SJSA1 (cell line): ENCODE data around the gene STX7. TPM values are rescaled to one million over a fixed set of nuclear protein-coding genes. Genes with fewer than 3 reads are reported as not detected.

Experiments
- DNase-seq, 2 experiments: peaks; one replicate each; pipeline ENCODE4 v3.0.0-alpha.2; 2015 to 2020; ENCODE audit warnings: low spot score in 2 of 2, low read depth in 1 of 2
- H3K27ac ChIP-seq: fragments of 250-450 bp; sonication (Bioruptor Pico); 2 replicates; pipeline ENCODE4 v1.5.1; 2020; ENCODE audit warnings: mild to moderate bottlenecking, moderate library complexity
- H3K27me3 ChIP-seq: fragments of 250-450 bp; sonication (Bioruptor Pico); replicated peaks from 2 replicates; pipeline ENCODE4 v1.5.1; 2020; ENCODE audit warnings: mild to moderate bottlenecking, moderate library complexity
- H3K36me3 ChIP-seq: fragments of 250-450 bp; sonication (Bioruptor Pico); 2 replicates; pipeline ENCODE4 v1.5.1; 2020; ENCODE audit warnings: mild to moderate bottlenecking
- H3K4me1 ChIP-seq: fragments of 250-450 bp; sonication (Bioruptor Pico); replicated peaks from 2 replicates; pipeline ENCODE4 v1.6.1; 2021; ENCODE audit warnings: mild to moderate bottlenecking
- H3K4me3 ChIP-seq: fragments of 250-450 bp; sonication (Bioruptor Pico); 2 replicates; pipeline ENCODE4 v1.5.1; 2020; ENCODE audit warnings: mild to moderate bottlenecking
- H3K9me3 ChIP-seq: fragments of 250-450 bp; sonication (Bioruptor Pico); replicated peaks from 2 replicates; pipeline ENCODE4 v1.5.1; 2020; ENCODE audit warnings: mild to moderate bottlenecking
- total RNA-seq: library from RNA; depleted of rRNA; stranded (reverse); fragments of >200 nt; shearing (Covaris generic); gene quantifications from 2 replicates; pipeline ENCODE4 v1.2.3, GENCODE V29; 2014; rRNA removed

Gene STX7
- total RNA-seq, 1 experiment from 2014 or later: 28.2 TPM

DNA sequence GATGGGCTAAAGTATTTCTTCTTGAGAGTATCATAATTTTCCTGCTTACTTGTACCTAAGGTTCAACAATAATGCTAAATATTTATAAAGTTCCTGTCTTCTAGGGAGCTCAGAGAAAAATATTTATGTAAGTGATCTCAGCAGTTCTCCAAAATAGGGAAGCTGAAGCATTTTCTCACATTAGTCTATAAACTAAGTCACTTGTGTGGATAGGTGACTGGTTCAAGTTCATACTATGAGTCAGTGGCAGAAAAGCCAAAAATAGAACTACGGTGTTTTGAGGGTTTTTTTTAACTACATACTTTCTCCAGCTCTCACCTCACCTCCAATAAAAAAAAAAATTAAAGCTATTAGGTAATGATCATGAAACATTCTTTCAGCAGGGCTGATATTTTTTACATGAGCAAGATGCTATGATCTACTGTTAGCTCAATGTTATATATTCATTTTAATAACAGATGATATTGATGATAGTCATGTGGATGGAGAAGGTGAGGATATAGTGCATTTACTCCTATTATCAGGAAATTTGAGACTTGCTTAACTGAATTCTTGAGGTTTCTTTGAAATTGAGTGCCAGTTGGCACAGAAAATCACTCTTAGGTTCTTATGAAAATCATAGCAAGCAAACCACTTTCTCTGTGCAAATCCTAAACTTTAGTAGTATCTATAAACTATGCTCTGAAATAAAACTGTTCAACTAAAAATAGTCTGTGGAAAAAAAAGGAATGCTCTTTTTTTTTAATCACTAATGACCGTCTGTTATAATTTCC, 107.6 kb downstream of the STX7 start:
- no peaks in the 10 kb centered on the region for H3K27me3 ChIP-seq
- no peak overlapping the region for H3K4me3 ChIP-seq
- H3K9me3 ChIP-seq: no peaks in the 10 kb centered on the region
- H3K4me1 ChIP-seq: peaks cover 34% of the 10 kb centered on the region
- peak overlapping the region; percentile 11; the same call in 1 of the 2 replicates for H3K27ac ChIP-seq
- DNase-seq: peak in 1 of 2 experiments; percentile 47
- no peaks in the 10 kb centered on the region for H3K36me3 ChIP-seq

DNA sequence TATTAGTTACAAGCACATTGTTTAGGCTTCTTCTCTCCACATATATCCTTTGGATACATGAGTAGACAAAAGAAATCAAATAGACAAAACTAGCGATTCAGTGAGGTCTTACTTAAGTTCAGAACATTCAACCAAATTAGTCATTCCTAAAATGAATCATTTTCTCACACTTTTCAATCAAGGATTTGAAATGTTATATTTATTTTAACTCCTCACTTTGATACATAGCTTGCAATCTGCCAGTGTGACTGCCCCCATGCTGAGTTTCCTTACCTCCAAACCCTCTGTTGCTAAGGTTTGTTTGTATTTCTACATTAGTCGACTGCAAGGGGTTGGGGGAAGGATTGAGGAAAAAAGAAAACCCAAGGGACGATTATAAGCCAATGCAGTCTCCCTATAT, 108.2 kb downstream of the STX7 start:
- Histone ChIP-seq H3K27ac (peak overlapping the region; percentile 11; the same call in 1 of the 2 replicates), H3K27me3 (no peaks in the 10 kb centered on the region), H3K9me3 (no peaks in the 10 kb centered on the region), H3K4me1 (peaks cover 39% of the 10 kb centered on the region), H3K4me3 (no peak overlapping the region), H3K36me3 (no peaks in the 10 kb centered on the region)
- DNase-seq: no peak

DNA sequence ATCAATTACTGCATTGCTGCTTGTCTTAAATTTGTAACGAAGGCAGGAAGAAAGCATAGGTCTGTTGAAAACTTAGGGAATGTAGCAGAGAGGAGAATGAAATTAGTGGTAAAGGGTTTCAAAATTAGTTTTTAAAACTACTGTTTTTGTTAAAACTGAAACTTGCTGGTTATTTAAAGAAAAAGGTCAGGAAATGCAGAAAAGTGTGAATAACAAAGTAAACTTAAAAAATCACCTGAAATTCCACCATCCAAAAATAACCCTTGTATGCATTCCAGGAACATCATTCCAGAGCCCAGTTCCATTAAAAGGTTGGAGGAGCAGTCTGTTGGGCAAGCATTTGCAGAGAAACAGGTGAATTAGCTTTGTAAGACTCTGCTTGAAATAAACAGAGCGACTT, 108.6 kb downstream of the STX7 start:
- no peaks in the 10 kb centered on the region for H3K27me3 ChIP-seq
- no peak overlapping the region for H3K27ac ChIP-seq
- H3K4me3 ChIP-seq: no peak overlapping the region
- no peaks in the 10 kb centered on the region for H3K36me3 ChIP-seq
- no peaks in the 10 kb centered on the region for H3K9me3 ChIP-seq
- peaks cover 42% of the 10 kb centered on the region for H3K4me1 ChIP-seq
- DNase-seq: no peak

DNA sequence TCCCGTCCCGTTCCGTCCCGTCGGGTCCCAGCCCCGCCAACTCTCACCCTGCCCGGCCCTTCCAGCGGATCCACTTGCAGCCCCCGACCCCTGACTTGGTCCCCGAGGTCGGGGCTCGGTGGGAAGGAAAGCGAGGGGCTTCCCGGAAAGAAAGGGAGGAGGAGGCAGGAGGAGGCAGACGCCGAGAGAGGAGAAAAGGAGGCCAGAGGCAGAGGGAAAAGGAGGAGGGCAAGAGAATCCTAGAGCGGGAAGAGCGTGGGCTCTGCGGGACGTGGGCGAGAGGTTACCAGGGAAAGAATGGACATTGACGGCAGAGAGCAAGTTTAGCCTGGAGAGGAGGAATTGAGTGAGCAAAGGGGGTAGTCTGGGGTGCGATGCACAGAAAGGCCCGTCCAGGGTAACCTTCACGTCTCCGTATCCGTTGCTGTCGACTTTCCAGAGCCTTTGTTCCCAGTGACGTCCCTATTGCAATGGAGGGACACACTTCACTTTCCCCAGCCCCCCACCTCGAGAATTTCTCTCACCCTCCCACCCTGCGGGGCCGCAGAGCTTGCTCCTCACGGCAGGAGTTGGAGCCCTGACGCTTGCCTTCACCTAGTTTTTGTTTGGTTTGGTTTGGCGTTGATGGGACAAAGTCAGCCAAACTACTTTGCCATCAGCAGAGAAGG, 111.2 kb downstream of the STX7 start:
- H3K4me1 ChIP-seq: peaks cover 45% of the 10 kb centered on the region
- no peaks in the 10 kb centered on the region for H3K36me3 ChIP-seq
- no peak overlapping the region for H3K27ac ChIP-seq
- DNase-seq: peak in 1 of 2 experiments; percentile 13
- no peaks in the 10 kb centered on the region for H3K9me3 ChIP-seq
- peak overlapping the region; percentile 82 for H3K4me3 ChIP-seq
- no peaks in the 10 kb centered on the region for H3K27me3 ChIP-seq

DNA sequence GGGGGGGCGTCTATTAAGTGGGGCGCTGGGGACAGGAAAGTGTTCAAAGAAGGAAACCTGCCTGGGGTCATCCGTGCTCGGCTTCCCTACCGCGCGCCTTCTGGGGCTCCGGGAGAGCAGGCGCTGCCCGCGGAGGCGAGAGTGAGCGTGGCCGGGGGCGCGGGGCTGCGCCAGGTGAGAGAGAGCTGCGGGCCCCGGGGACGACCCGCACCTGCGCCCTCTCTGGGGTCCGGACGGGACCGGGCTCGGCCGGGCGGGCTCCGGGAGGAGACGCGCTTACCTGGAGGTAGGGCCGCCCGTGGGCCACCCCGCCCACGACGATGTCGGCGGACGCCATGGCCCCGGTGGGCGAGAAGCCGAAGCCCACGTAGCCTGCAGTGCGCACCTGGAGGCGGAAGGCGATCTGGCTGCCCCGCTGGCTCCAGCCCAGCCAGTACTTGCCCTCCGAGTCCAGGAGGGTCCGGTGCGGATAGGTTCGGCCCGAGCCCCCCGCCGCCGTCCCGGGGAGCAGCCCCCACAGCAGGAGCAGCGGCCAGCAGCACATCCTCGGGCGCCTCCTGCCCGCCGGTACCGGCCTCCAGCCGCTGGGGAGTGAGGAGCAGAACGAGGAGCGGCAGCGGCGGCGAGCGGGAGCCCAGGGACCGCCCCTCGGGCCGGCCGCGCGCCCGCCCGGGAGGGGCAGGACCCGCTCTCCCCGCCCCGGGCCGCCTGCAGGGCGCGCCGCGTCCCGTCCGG, 111.9 kb downstream of the STX7 start, which contains the start of gene MOXD1:
Gene MOXD1, minus strand, starts transcription at position 593 of the 735 bp plus-strand sequence. Its CDS starts 49 bp downstream, at position 544.
- Histone ChIP-seq H3K27ac (no peak within 1 kb of the TSS), H3K36me3 (no peaks in the 10 kb centered on the region), H3K4me1 (peaks cover 45% of the 10 kb centered on the region), H3K9me3 (no peaks in the 10 kb centered on the region), H3K27me3 (no peaks in the 10 kb centered on the region), H3K4me3 (peak within 1 kb of the TSS; percentile 82)
- peak; percentile 49 to 58 for DNase-seq

DNA sequence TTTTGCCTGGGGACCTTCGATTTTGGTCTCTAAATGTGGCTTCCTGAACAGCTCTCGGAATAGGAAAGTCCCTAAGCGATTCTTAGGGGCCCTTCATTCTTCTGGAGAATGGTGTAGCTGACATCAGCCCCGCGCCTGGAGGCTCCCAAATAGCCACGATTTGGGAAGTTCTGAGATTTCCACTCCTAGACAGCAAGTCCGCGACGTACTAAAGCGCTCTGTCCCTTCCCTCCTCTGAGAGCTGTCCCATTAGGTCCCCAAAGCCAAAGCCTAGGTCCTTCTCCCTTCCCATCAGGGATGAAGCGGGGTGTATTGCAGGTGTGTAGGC, 112.4 kb downstream of the STX7 start:
- no peaks in the 10 kb centered on the region for H3K9me3 ChIP-seq
- no peak overlapping the region for H3K27ac ChIP-seq

DNA sequence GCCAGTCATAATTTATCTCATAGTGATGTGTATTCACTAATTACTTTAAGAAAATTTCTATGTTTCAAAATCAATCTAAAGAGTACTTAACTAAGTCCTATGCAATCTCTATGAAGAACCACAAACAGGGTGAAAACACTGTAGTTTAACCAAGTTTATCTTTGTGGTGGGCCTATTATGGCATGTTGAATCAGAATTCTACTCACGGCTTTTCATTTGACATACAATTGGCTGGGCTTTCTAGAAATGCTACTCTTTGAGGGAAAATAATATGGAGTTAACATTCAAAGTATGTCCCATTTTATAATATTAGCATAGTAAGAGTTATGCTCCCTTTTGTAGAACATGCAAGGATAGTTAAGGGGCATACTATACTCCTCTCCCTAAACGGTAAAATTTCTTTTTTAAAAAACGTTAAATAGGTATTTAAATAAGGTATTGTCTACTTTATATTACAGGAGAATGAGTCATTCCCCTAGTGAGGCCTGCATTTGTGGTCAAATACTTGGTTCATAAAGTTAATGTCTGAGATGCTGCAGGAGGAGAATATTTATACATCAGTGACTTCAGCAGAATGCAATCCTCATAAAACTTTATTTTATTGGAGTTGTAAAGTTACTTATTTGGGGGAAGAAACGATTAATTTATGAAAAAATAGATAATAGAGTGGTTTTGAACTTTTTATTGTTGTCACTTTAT, 113.4 kb downstream of the STX7 start:
- H3K4me3 ChIP-seq: no peak overlapping the region
- peaks cover 34% of the 10 kb centered on the region for H3K4me1 ChIP-seq
- no peaks in the 10 kb centered on the region for H3K36me3 ChIP-seq
- H3K9me3 ChIP-seq: no peaks in the 10 kb centered on the region; the same call in 1 of the 2 replicates
- no peaks in the 10 kb centered on the region for H3K27me3 ChIP-seq
- peak in 1 of 2 experiments; percentile 72 for DNase-seq
- peak overlapping the region; percentile 35 for H3K27ac ChIP-seq

More for the DNA sequence above, 112.4 kb downstream of the STX7 start:
- DNase-seq: no peak
- H3K4me1 ChIP-seq: peaks cover 44% of the 10 kb centered on the region
- no peaks in the 10 kb centered on the region for H3K36me3 ChIP-seq
- H3K4me3 ChIP-seq: peak overlapping the region; percentile 82
- no peaks in the 10 kb centered on the region for H3K27me3 ChIP-seq

Other genes with a start within 250 kb of the STX7 start
- gene MOXD1, start 111.6 kb downstream of the STX7 start, total RNA-seq: 24.8 and 37.3 TPM in 2 replicates
- gene TAAR9, start 25.2 kb upstream of the STX7 start, total RNA-seq: not detected in 2 replicates
- not detected in 2 replicates for gene TAAR8, start 39.6 kb upstream of the STX7 start, total RNA-seq
- gene TAAR6, start 57.2 kb upstream of the STX7 start, total RNA-seq: not detected in 2 replicates
- gene TAAR5, start 76.6 kb upstream of the STX7 start, total RNA-seq: not detected in 2 replicates
- gene TAAR2, start 111.2 kb upstream of the STX7 start, total RNA-seq: not detected in 2 replicates
- gene TAAR1, start 146.1 kb upstream of the STX7 start, total RNA-seq: not detected in 2 replicates
- gene VNN1, start 200.9 kb upstream of the STX7 start, total RNA-seq: not detected in 2 replicates
- gene VNN2, start 244.8 kb upstream of the STX7 start, total RNA-seq: 0.38 and 1.00 TPM in 2 replicates